NCI-H1417 (cell line): ENCODE results near the gene POTEF.
"Not testable (repeated sequence)": the region's sequence is repeated elsewhere in the genome, so short reads cannot be mapped to it uniquely, and the experiment has no call there.

Source experiments
- DNase-seq, 3 experiments: peaks; one replicate each; lab custom pipeline; 2025; lab: John Stamatoyannopoulos, UW

Gene POTEF

DNA sequence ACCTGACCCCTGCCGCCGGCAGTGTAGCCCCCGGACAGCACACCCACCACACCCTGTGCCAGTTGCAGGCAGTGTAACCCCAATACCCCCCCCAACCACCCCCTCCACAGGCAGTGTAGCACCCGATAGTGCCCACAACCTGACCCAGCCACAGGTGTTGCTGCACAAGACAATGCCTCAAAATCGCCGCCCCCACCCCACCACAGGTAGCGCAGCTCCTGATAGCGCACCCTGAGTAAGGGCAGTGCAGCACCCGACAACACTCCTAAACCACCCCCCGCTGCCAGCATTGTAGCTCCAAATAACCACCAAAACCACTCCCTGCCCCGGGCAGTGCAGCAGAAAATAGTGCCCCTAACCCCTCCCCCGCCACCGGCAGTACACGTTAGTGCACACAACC is 558 bp downstream of the POTEF start:
- not testable (repeated sequence) for DNase-seq

GRCh38 chr2:130127726-130128125 is 1.3 kb downstream of the POTEF start:
- not testable (repeated sequence) for DNase-seq

DNA sequence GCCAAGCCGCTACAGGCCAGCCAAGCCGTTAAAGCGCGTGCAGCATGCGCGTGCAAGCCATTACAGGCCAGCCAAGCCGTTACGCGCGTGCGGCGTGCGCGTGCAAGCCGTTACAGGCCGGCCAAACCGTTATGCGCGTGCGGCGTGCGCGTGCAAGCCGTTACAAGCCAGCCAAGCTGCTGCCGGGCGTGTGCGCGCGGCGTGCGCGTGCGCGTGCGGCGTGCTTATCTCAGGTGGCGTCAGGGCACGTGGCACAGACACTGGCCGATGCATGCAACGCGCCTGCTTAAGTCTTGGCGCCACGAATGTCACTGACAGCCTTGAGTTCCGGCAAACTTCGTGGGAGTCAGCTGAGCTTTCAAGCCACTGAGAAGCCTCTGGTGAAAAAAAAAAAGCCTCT is 8.1 kb downstream of the POTEF start:
- DNase-seq, result not testable (repeated sequence)

- DNase-seq, result peak in 2 of 3 experiments; percentile 1 to 44
Observed at GRCh38 chr2:130102597-130103363, 26.2 kb downstream of the POTEF start.

GRCh38 chr2:130062645-130063044 is 66.4 kb downstream of the POTEF start:
- DNase-seq, result not testable (repeated sequence)

- DNase-seq, result not testable (repeated sequence)
Observed at GRCh38 chr2:130059982-130060381, 69.0 kb downstream of the POTEF start.

DNA sequence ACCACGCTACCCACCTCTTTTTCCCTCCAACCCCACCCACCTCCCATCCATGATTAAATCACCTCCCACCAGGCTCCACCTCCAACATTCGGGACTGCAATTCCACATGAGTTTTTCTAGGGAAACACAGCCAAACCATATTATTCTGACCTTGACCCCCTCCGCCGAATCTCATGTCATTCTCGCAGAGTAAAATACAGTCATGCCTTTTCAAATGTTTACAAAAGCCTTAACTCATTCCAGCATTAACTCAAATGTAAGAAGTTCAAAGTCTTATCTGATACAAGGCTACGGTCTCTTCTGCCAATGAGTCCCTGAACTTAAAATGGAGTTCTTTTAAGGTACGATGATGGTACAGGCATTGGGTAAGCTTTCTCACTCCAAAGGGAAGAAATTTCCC is 72.7 kb downstream of the POTEF start:
- DNase-seq, result not testable (repeated sequence)

- DNase-seq, result not testable (repeated sequence)
Observed at GRCh38 chr2:130053217-130053911, 75.7 kb downstream of the POTEF start.

DNA sequence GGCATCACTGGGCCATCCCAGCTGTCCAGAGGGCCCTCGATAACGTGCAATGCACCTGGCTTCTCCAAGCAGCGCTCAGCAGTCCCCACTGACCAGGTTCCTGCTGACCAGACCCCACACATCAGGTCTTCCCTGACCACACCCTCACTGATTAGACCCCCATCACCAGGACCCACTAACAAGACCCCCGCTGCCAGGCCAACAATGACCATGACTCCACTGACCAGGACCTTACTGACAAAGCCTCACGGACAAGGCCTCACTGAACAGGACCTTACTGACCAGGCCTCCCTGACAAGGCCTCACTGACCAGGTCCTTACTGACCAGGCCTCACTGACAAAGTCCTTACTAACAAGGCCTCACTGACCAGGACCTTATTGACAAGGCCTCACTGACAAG is 76.6 kb downstream of the POTEF start:
- DNase-seq, result not testable (repeated sequence)

DNA sequence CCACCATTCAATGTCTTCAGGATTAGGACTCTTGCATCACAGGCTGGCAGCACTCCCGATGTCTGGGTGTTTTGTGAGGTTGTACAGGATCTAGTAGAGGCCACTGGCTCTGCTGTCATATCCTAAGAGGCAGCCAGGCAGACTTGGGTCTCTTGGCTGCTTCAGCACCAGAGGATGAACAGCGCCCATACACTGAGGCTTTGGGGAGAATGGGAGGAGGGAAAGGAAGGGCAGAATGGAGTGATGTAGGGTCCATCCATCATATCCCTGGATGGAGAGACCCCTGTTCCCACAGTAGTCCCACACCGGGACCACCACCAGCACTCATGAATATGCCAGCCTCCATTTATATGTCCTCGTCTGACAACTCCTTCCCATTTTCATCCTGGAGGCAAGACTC is 80.6 kb downstream of the POTEF start:
- DNase-seq, result not testable (repeated sequence)

DNA sequence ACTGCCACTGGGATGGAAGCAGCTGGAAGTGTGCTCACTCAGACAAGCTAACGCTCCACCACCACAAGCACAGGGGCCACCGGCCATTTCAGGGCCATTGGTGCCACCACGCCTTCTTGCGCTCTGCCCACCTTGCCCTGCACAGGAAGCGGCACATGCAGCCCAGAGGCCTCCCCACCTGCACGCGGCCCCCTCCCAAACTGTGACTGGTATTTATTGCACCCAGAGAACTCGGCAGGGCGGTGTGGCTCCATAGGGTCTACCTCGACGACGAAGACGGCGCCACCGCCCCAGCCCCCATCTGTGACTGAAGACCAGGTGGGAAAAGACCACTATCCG is 90.8 kb downstream of the POTEF start:
- DNase-seq, result not testable (repeated sequence)

DNA sequence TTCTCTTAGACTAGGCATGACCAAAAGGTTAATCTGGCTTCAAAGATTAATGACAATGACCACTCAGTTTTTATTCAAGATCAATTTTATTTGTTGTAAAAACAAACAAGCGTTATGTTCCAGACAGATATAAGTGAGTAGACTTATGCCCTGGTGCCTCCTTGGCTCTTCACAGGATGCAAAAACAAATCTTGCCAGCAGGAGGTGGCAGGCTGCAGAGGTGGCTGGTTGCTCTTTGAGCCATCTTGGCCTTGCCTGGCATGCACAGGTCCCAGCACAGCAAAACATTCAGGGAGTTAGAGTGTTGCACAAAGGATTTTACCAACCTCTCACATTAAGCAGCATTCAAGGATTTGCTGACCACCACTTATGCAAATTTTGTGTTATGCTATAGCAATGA is 103.1 kb downstream of the POTEF start:
- DNase-seq, result peak in 1 of 3 experiments; percentile 3
